SK-N-MC (cell line): ENCODE results near the gene AP4E1.

Experiments
- DNase-seq: peaks from one replicate; pipeline ENCODE4 v3.0.0-alpha.2; 2011; ENCODE audit warnings: low read depth, low spot score
- H3K27ac ChIP-seq: fragments of 200-600 bp; sonication (generic); 2 replicates; pipeline ENCODE4 v1.5.1; 2016; ENCODE audit warnings: mixed run types
- H3K36me3 ChIP-seq: fragments of 200-600 bp; sonication (generic); 2 replicates; pipeline ENCODE4 v1.6.1; 2017; ENCODE audit warnings: antibody characterized with exemption, low read length, mixed read lengths; ENCODE audit not compliant: insufficient read depth
- H3K4me3 ChIP-seq: fragments of 200-600 bp; sonication (generic); 2 replicates; pipeline ENCODE4 v1.5.1; 2016
- H3K9ac ChIP-seq: fragments of 200-600 bp; sonication (generic); 2 replicates; pipeline ENCODE4 v1.8.0; 2017; ENCODE audit warnings: mixed run types, mixed read lengths; ENCODE audit not compliant: insufficient read length
- H3K9me3 ChIP-seq: fragments of 200-600 bp; sonication (generic); 2 replicates; pipeline ENCODE4 v1.6.1; 2017; ENCODE audit warnings: low read depth, mild to moderate bottlenecking, antibody characterized with exemption, low read length, moderate library complexity, mixed read lengths
- EZH2 ChIP-seq: fragments of 200-600 bp; sonication (generic); IDR thresholded peaks from one replicate; pipeline ENCODE4 v1.6.1; 2017; ENCODE audit warnings: antibody characterized with exemption
- FOXP2 ChIP-seq: optimal IDR thresholded peaks from 2 replicates; pipeline ENCODE3; 2011; ENCODE audit warnings: mild to moderate bottlenecking, moderate library complexity; ENCODE audit not compliant: insufficient read depth; ENCODE audit errors: extremely low read length, control extremely low read depth
- POLR2AphosphoS5 ChIP-seq: IDR thresholded peaks from 2 replicates; pipeline ENCODE4 v1.6.1; 2012; ENCODE audit warnings: mild to moderate bottlenecking, low read depth, low read length, borderline replicate concordance

AP4E1 gene

DNA sequence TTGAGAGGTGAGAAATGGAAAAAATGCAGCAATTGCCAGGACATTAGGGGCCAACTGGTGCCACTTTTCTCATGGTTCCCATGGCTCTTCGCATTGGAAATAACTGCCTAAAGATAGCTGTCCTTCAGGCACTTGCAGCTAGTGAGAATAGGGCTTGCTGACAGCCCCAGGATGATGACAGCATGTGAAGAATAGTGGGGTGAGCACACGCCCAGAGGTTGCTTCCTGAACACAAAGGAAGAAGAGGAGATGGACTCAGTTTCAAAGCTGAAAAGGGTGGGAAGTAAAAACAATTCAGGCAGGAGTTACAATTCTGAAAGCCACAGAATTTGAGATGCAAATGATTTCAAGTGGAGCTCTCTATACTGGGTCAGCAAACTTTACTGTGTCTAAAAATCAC is 140.6 kb downstream of the AP4E1 start:
- DNase-seq: no peak
- Histone ChIP-seq H3K4me3 (no peak overlapping the region), H3K36me3 (no peaks in the 10 kb centered on the region), H3K27ac (no peak overlapping the region), H3K9ac (no peak overlapping the region), H3K9me3 (no peaks in the 10 kb centered on the region)
- TF ChIP-seq EZH2 (no peak), FOXP2 (no peak), POLR2AphosphoS5 (no peak)

DNA sequence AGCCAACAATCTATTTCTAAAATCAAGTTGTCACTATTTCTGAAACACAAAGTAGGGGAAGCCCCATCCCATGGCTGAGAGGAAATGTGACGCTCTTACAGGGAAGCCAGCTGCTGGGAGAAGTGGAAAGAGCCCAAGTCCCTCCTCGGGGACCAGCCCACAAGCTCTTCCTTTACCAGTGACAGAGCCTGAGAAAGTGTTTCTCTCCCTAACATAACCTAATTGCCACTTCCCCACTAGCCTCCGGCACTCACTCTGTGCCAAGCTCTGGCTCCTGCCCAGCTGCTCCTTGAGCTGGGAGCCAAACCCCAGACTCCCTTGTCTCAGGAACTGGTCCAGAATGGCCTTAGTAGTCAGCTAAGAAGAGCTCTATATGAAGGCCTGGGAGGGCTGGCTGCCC is 143.3 kb downstream of the AP4E1 start:
- H3K27ac ChIP-seq: no peak overlapping the region
- H3K36me3 ChIP-seq: no peaks in the 10 kb centered on the region
- TF ChIP-seq EZH2 (no peak), FOXP2 (no peak), POLR2AphosphoS5 (no peak)
- H3K4me3 ChIP-seq: no peak overlapping the region
- H3K9me3 ChIP-seq: no peaks in the 10 kb centered on the region
- no peak for DNase-seq
- H3K9ac ChIP-seq: no peak overlapping the region

- Histone ChIP-seq H3K4me3 (no peak overlapping the region), H3K27ac (no peak overlapping the region), H3K9ac (no peak overlapping the region), H3K9me3 (no peaks in the 10 kb centered on the region), H3K36me3 (no peaks in the 10 kb centered on the region)
- no peak for TF ChIP-seq FOXP2
- DNase-seq: no peak
These were observed 145.1 kb downstream of the AP4E1 start for GRCh38 chr15:51053571-51053970.

DNA sequence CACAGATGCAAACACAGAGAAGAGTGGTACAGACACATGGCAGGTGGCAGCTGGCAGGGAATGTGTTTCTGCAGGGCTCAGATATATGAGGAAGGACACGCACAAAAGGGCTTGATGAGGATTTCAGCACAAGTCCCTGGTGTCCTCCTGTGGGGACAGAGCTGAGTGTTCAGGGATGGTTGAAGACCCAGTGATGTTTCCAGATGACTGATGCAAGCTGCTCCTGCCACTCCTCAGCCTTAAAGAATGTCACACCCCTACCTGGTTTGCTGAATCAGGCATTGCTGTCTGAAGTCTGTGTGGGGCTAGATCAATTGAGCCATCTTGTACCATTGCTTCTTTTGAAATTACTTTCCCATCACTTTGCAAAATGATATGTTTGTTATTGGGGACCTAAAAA is 146.1 kb downstream of the AP4E1 start:
- DNase-seq: no peak
- Histone ChIP-seq H3K9me3 (no peaks in the 10 kb centered on the region), H3K4me3 (no peak overlapping the region), H3K9ac (no peak overlapping the region), H3K36me3 (no peaks in the 10 kb centered on the region), H3K27ac (no peak overlapping the region)
- TF ChIP-seq EZH2 (no peak), POLR2AphosphoS5 (no peak), FOXP2 (no peak)
